Subcutaneous adipose tissue (tissue), 4 donors: ENCODE data around the gene MYMK. TPM values are rescaled to one million over a fixed set of nuclear protein-coding genes. Genes with fewer than 3 reads are reported as not detected.

ENCODE experiments used
- total RNA-seq, 4 donors: library from RNA; depleted of rRNA; stranded (reverse); fragments of >200 nt; gene quantifications; one replicate each; pipeline ENCODE4 v1.1.0, GENCODE V29; 2016
- TF ChIP-seq, protein P1 (sequence below): fragments of 450-650 bp; IDR thresholded peaks from one replicate; pipeline ENCODE4 v1.5.1; 2016; ENCODE audit warnings: low read depth, mild to moderate bottlenecking, control low read depth, antibody characterized with exemption, moderate library complexity

Gene MYMK, protein sequence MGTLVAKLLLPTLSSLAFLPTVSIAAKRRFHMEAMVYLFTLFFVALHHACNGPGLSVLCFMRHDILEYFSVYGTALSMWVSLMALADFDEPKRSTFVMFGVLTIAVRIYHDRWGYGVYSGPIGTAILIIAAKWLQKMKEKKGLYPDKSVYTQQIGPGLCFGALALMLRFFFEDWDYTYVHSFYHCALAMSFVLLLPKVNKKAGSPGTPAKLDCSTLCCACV
- not detected for total RNA-seq

DNA sequence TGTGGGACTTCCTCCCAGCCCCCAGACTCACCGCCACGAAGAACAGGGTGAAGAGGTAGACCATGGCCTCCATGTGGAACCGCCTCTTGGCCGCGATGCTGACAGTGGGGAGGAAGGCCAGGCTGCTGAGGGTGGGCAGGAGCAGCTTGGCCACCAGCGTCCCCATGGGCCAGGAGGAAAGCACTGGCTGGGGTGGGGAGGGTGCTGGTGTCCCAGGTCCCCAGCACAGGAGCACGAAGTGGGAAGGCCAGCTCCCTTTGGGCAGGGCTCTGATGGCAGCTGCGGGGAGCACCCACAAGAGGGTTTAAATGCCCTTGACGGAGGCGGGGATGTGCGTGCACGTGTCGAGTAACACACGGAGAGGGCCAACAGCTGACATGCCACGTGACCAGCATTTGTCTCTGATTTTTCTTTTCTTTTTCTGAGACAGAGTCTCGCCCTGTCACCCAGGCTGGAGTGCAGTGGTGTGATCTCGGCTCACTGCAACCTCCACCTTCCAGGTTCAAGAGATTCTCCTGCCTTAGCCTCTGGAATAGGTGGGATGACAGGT lies at the start of gene MYMK:
Gene MYMK (minus strand): TSS at position 281 of the 550 bp plus-strand sequence. CDS start 115 bp downstream, at position 166.
- TF ChIP-seq, protein P1, sequence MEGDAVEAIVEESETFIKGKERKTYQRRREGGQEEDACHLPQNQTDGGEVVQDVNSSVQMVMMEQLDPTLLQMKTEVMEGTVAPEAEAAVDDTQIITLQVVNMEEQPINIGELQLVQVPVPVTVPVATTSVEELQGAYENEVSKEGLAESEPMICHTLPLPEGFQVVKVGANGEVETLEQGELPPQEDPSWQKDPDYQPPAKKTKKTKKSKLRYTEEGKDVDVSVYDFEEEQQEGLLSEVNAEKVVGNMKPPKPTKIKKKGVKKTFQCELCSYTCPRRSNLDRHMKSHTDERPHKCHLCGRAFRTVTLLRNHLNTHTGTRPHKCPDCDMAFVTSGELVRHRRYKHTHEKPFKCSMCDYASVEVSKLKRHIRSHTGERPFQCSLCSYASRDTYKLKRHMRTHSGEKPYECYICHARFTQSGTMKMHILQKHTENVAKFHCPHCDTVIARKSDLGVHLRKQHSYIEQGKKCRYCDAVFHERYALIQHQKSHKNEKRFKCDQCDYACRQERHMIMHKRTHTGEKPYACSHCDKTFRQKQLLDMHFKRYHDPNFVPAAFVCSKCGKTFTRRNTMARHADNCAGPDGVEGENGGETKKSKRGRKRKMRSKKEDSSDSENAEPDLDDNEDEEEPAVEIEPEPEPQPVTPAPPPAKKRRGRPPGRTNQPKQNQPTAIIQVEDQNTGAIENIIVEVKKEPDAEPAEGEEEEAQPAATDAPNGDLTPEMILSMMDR: no peak

DNA sequence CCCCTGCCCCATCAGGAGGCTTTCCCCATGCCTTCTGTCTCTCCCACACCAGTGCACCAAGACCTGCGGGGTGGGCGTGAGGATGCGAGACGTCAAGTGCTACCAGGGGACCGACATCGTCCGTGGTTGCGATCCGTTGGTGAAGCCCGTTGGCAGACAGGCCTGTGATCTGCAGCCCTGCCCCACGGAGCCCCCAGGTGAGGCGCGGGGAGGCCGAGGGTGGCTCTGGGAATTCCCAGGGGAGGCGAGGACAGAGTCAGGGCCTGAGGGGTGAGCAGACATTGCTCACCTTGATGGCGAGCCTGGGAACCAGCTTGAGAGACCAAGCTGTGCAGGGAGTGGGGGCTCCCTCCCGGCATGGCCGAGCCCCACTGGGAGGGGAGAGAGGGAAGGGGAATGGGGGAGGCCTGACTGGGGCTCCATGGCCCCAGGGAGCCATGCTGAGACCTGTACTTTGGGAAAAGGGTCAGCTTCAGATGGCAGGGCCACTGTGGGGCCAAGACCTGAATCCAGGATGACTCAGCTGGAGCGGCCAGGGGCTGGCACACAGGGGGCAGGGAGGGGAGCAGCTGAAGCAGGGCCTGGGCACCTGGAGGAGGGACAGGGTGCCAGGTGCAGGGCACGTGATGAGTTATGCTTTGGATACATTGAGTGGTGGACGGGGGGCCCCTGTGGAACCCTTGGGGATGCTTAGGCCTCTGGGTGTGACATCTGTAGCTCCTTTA lies 49.2 kb upstream of the MYMK start:
- TF ChIP-seq, protein P1: no peak

DNA sequence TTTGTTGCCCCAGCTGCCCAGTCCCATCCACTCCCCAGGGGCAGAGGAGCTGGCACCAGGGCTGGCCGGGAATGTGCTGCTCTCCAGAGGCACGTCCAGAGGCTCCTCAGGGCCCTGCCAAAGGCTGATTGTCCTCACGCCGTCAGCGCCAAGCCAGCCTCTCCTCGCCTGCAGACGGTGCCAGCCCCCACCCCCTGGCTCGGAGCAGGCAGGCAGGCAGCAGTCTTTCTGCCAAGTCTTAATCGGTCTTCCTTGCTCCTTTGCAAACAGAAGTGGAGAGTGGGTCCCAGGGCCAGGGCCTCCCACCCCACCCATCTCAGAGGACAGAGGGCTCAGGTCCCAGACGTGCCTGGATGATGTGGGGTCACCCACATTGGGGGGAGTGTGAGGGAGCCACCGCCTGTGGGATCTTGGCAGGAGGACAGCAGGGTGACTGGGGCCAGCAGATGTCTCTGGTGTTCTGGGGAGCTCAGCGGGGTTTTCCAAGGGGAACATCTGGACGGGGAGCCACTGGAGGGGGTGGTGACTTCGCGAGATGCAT lies 48.1 kb upstream of the MYMK start:
- TF ChIP-seq, protein P1: no peak

DNA sequence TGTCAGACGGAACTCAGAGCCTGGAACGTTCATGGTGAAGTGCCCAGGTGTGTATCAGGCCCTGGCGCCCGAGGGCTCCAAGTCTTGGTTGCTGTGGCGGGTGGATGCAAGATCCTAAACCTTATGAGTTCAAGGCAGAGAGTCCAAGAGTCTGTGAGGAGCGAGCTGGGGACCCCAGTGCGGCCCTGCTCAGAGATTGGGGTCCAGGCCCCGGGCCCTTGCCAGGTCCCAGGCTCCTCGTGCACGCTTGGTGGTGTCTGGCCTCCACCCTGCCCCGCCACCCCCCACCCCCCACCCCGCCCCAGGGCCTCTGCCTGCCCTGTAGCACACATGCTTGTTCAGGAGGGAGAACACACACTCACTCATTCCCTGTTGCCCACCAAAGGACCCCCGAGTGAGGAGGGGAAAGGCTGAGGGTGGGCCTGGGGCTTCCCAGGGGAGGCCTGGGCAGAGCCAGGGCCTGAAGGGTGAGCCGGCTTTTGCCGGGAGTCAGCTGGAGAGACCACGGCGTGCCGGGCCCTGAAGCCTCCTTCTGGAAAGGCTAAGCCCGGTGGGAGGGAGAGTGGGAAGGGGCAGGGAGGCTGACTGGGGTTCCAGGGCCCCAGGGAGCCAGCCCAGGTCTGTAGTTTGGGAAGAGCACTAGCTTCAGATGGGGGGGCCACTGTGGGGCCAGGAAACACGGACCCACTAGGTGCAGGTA lies 47.3 kb upstream of the MYMK start:
- TF ChIP-seq, protein P1: no peak

DNA sequence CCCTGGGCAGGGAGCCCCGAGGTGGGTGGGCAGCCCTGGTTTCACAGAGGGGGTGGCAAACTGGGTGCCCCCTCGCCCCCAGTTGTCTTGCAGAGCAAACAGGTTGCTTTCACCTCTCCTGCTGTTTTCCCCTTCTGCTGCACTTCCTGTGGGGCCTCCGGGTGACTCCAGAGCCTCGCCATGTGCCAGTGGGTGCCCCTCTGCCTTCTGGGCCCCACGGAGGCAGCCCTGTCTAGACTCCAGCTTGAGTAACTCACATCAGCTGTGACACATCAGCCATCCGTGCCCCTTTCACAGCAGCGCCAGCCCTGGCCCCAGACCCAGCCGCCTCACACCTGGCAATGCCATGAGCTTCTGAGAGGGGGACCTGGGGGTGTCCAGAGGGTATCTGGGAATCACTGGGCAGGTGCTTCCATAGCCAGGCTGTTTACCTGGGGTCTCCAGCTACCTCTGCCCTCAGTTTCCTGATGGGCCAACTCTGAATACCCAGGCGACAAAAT lies 46.7 kb upstream of the MYMK start:
- TF ChIP-seq, protein P1: no peak

DNA sequence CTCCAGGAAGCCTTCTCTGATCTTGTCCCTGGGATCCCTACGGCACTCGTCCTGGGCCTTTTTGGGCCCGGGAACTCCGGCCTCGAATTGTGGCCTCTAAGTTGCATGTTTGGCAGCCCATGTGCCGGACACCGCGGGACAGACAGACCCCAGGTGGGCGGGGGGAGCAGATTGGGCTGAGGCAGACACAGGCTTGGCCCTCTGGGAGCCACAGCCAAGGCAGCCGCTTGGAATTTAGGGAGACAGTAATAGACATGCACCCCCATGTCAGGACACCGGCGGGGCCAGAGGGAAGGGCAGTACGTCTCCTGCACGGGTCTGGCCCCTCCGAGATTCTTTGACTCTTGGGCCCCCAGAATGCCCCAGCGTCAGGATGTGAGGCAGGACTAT lies 45.9 kb upstream of the MYMK start:
- TF ChIP-seq, protein P1: no peak
